A549 (cell line): Measurements from ENCODE around the gene TTYH3.

Source experiments
- POLR2A ChIP-seq: IDR thresholded peaks from 2 replicates; pipeline ENCODE4 v1.6.1; 2012; ENCODE audit warnings: mild to moderate bottlenecking, low read length
- RCOR1 ChIP-seq: fragments of 150-350 bp; IDR thresholded peaks from 2 replicates; pipeline ENCODE4 v1.6.1; 2014; ENCODE audit warnings: antibody characterized with exemption, low read length, low read depth
- TF ChIP-seq, protein P1 (sequence below): fragments of >200 bp; sonication (Bioruptor Twin); formaldehyde crosslinking; IDR thresholded peaks from 3 replicates; pipeline ENCODE4 v1.5.1; 2016

DNA sequence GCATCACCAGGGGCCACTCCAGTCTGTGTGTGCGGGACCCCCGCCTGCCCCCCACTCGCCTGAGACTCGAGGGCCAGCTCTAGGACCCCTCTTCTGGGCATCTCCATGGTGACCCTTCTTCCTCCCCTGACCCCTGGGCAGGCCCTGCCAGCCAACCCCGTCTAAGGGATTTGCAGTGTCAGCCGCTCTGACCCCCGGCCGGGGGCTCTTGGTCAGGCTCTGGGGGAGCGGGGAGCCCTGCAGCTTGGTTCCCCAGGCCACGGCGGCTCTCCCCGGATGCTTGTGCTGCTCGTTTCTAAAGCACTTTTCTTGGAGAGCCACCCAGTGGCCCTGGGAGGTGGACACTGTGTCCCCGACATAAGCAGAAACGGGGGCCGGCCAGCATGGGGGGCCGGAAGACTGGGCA, 5.3 kb downstream of the TTYH3 start:
- TF ChIP-seq POLR2A (no peak), RCOR1 (no peak)
- TF ChIP-seq, protein P1, sequence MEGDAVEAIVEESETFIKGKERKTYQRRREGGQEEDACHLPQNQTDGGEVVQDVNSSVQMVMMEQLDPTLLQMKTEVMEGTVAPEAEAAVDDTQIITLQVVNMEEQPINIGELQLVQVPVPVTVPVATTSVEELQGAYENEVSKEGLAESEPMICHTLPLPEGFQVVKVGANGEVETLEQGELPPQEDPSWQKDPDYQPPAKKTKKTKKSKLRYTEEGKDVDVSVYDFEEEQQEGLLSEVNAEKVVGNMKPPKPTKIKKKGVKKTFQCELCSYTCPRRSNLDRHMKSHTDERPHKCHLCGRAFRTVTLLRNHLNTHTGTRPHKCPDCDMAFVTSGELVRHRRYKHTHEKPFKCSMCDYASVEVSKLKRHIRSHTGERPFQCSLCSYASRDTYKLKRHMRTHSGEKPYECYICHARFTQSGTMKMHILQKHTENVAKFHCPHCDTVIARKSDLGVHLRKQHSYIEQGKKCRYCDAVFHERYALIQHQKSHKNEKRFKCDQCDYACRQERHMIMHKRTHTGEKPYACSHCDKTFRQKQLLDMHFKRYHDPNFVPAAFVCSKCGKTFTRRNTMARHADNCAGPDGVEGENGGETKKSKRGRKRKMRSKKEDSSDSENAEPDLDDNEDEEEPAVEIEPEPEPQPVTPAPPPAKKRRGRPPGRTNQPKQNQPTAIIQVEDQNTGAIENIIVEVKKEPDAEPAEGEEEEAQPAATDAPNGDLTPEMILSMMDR: no peak
